T-helper 2 cell (primary cell): ENCODE data around the gene PDHX.
"Not testable (repeated sequence)": the region's sequence is repeated elsewhere in the genome, so short reads cannot be mapped to it uniquely, and the experiment has no call there.

Experiments used
- DNase-seq, 5 experiments: peaks; one replicate each; pipeline versions ENCODE4 v3.0.0 to v3.0.0-alpha.2; 2012 to 2022

The PDHX gene

DNA sequence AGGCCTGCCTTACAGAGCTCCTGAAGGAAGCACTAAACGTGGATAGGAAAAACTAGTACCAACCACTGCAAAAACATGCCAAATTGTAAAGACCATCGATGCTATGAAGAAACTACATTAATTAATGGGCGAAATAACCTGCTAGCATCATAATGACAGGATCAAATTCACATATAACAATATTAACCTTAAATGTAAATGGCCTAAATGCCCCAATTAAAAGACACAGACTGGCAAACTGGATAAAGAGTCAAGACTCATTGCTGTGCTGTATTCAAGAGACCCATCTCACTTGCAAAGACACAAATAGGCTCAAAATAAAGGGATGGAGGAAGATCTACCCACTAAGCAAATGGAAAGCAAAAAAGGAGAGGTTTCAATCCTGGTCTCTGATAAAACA, 107.5 kb downstream of the PDHX start:
- DNase-seq, result not testable (repeated sequence)

DNA sequence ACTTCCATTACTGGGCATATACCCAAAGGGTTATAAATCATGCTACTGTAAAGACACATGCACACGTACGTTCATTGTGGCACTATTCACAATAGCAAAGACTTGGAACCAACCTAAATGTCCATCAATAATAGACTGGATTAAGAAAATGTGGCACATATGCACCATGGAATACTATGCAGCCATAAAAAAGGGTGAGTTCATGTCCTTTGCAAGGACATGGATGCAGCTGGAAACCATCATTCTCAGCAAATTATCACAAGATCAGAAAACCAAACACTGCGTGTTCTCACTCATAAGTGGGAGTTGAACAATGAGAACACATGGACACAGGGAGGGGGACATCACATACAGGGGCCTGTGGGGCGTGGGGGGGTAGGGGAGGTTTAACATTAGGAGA, 111.6 kb downstream of the PDHX start:
- DNase-seq, result not testable (repeated sequence)

DNA sequence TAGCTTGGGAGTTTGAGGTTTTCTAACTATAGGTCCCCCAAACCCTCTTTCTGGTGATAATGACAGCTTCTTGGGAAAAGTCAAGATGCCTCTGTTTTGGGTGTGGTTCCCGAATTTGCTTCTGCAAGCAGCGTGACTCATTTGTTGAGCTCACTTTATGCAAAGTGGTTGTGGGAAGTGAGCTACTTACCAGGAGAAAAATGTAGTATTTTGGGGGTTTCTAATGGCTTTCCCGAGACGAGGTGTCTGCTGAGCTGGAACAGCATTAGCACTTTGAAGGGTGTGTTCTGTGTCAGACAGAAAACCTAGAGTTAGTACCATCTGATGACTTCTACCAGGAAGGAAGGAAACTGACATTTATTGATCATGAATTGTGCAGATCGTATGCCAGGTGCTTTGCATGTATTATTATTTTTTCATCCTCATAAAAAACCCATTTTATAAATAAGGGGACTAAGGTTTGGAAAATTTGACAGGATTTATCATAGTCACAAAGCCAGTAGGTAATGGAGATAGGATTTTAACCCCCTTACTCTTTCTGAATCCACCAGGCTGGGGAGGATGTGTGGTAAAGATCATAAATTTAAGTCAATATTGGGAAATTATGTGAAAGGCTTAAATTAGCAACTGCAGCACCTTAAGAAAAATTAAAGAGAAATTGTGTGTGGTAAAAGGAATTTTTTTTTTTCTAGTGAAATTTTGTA, 113.7 kb downstream of the PDHX start:
- DNase-seq, result peak in 1 of 5 experiments; percentile 56

DNA sequence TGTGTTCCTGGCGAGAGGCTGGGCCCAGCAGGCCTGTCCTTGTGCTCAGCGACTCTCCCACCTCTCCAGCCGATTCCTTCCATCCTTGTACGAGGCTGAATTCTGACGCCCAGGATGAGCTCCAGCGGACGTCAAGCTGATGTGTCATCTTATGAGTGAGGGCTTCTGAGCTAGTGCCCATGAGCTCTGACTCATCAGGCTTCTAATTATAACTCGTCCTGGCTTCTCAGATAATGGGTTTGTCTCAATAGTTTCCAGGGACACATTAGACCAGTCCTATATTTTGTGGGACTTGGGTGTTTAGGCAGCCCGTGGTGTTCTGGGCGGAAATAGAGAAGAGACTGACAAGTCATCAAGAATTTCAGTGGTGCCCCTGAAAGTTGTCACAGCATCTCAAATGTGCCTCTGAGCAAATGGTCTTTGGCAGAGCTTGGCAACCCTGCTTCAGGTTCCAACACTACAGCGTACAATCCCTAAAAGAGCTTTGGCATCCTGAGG, 114.3 kb downstream of the PDHX start:
- peak in 1 of 5 experiments; percentile 56 for DNase-seq

DNA sequence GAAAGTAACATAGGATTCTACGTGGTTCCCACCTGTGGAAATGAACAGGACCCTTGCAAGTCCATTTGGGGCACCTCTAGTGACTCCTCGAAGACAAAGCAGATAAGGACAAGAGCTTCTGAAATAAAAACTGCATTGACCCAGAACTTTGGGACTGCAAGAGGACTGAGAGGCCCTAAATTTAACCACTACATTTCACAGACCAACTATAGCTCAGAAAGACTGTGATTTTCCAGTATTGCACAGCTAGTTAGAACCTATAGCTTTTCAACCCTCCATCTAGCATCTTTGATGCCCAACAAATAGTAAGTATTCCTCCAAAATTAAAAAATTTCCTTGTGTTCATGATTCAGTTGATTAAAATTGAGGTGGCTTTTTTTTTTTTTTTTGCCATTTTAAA, 114.9 kb downstream of the PDHX start:
- DNase-seq, result no peak

DNA sequence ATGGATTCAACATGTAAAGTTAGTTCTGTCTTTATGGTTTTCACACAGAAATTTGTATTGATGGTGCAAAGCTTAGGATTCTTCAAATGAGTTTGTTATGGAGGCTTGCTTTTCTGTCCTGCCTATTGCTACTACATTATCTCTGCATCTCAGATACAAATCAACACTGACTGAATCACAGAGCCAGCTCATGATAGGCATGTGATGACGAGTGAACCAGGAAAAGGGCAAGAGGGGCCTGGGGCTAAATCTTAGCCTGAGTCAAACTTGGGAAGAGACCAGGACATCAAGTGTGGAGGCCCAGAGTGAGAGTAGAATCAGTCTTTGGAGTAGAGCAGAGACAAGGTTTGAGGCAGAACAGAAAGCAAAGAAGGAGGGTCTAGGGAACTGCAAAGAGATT, 115.4 kb downstream of the PDHX start:
- peak in 1 of 5 experiments; percentile 72 for DNase-seq

DNA sequence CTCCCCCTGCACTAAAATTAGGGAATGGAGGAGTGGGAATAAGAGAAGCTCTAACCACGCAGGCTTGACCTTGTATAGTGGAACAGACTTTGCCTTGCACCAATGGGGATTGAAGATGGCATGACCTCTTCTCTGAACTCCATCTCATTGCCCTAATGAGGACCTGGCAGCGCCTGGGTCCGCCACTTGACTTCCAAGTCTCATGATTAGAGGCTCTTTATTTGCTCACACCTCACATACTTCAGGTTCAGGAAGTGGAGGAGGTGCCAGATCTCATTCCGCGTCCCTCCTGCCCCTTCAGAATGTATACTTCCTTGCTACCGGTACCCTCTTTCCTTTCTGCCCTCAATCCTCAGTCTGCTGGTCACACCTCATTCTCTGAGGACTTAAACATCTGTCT, 116.6 kb downstream of the PDHX start:
- DNase-seq, result no peak

DNA sequence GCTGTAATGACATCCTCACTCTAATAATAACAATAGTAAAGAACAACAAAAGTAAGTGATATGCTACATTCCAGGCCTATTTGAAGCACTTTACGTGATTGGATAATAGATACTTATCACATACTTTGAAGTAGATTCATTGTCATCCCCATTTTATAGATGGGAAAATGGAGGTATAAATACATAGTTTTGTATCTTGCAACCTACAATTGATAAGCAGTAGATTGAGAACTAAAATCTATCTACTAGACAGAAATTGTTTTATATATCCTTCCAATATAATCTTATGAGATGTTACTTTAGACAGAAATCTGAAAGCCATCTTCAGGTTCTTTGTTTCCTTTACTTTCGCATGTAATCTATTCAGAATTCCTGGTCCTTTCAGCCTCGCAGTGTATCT, 118.0 kb downstream of the PDHX start:
- DNase-seq, result no peak

DNA sequence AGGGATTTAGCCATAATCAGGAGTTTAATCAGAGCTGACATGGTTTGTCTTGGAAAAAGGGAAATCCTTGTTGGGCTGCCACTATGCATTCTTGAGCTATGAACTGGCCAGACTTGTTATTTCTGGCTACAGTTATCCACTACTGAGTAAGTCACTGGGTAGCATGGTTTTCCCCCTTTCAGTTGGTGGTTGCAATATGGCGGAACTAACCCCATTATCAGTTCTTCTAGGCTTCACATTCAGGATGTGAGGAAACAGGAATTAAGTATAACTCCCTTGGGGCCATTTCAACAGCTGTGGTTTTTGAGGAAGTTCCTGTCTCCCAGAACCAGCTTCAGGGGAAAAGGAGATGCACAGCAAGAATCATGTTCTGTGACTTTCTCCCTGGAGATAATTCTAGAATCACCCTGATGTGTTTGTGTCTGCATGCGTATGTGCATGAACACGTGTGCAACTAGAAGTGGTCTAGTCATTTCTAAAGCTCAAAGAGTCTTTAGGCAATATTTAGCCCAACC, 119.5 kb downstream of the PDHX start:
- DNase-seq, result no peak

DNA sequence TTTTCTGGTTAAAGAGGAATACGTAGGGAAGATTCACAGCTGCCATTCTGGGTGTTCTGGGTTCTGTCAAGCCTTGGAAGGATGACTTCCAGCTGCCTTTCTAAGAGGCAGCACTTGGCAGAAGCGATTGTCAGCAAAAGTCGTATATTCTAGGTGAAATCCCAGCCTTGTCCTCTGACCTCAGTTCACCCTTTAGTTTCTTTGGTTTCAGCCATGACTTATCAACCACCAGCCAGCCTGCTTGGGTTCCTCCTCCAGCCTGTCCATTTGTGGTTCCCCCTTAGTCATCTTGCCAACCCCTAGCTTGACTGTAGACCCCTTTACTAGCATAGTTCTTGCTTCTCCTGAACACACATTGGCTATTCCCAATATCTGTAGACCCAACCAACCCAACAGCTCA, 120.2 kb downstream of the PDHX start:
- no peak for DNase-seq

DNA sequence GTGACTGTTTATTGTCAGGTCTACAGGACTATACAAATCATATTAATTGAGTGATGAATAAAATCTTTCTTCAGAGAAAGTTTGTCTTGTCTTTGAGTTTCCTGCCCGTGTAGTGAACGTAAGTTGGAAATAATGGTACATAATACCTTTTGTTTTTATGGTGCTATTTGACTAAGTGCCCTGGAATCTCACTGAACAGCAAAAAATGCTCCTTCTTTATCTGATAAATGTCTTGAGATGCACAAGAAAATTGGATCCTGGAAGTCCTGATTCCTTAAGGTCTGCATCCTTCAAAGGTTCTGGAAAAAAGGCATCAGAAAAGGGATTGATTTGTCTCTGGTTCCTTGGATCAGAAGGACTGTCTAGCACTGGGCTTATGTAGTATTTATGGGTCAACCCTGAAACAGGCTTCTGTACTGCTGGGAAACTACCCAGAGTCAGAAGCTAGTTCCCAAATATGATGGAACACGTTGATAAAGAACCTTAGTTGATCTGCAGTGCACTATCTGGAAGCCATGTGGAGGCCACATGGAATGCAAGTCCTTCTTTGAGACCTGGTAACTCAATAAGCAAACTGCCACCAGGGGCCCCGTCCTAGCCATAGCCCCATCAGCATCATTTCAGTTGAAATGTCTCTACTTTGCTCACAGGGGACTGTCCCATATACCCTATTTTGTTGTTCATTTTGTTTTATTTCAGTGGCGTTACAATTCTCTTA, 122.0 kb downstream of the PDHX start:
- no peak for DNase-seq

DNA sequence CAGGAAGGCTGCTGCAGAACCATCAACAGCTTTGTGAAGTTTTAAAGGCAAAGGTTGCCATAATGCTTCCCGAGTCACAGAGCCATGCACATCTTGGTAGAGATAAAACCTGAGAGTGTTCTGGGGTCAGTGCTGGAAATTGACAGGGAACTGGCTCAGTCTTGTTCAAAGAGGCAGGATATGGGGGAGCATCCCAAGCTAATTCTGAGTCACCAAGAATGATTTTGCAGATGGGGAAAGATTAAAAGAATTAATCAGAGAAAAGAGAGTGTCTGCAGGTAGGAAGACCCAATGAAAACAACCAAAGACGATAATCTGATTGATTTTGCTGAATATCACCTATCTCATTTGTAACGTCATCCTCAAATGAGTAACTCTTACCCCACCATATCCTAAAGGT, 122.7 kb downstream of the PDHX start:
- DNase-seq, result no peak

DNA sequence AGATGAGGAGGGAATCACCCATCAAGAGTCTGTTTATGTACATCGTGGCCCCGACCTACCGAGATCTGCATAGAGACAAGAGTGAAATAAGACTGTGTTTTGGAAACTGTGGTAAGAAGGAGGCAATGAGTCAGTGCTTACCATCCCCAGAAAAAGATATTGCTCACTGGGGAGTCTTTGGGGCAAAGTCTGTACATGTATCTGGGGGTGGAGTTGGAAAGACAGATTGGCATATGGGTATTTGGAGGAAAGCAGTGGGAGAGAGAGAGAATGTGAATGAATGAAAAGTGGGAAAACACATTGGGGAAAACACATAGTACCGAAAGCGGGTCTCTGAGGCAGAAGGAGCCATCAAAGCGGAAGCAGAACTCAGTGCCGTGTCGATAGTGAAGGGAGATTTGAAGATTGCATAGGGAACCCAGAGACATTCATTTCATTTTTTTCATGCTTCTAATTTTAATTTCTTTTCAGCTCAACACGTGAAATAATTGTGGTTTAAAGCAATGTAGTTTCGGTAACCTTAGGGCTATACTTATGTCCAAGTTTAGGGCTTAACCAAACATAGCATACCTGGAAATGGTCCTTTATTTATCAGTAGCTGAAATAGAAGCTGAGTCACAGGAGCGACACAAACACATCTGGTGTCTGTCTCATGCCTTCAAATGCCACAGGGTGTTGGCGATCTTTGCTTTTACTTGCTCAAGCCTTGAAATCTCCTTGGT, 124.0 kb downstream of the PDHX start:
- DNase-seq, result peak; percentile 17 to 94 (median 58)

DNA sequence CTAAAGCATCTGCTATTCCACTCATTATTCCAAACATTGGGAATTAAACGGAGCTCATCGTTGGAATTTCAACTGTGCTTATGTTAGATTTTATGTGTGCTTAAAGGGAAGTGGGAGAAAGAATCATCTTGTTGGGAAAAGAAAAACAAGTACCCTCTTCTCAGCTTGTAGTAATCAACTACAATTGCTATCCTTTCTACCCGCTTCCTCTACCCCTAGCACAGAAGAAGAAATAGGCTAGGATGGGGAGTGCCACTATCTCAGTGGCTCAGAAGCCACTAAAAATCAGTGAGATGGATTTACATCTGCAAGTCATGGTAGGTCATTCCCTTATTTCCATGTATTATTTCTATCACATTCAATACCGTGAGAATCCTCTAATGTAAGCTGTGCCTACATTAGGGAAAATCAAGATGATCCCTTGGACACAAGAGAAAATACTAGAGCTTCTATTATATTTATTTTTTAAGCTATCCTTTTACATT, 124.7 kb downstream of the PDHX start:
- DNase-seq, result no peak

DNA sequence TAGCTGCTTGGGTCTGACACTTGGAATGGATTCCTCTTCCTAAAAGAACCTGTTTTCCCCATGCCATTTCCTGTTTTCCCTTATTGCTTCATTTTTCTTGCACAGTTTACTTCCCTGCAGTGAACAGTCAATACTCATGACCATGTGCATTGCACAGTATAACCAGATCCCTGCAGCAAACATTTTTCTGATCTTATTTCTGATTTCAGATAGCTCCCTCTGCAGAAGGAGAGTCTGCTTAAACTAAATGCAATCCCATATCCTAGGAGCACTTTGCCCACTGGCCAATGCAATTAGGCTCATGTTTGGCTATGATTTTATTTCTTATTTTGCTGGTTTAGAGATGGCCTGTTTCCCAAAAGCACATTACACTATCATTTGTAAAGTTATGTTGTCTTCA, 125.8 kb downstream of the PDHX start:
- DNase-seq, result no peak

DNA sequence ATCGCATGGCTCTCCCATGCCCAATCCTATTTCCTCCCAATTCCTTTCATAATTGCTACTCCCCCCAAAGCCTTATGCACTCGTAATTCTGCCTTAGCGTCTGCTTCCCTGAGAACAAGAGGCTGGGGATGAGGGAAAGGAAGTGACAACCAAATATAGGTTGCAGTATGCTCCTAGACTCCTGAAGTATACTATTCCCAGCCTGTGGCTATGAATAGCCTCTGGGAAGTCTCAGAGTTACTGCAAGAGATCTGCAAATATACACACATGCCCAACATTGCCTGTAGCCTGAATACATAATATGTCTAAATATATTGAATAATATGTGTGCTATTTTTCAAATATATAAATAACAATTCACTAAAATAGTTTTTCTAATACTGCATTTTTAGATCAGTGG, 126.5 kb downstream of the PDHX start:
- no peak for DNase-seq

DNA sequence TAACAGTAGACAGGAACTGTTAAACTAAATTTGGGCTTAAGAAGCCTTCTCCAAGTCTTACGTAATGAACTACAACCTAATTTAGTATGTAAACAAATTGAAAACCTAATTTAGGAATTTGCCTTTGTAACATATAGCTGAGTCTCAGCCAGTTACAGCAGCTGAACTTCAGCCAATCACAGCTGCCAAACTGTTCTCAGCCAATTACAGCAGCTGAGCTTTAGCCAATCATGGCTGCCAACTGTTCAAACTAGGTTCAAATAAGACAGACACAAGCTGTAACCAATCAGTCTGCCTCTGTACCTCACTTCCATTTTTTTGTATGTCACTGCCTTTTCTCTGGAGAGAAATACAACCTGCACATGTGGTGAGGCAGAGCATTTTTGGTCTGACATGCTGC, 127.5 kb downstream of the PDHX start:
- DNase-seq, result peak in 1 of 5 experiments; percentile 48

DNA sequence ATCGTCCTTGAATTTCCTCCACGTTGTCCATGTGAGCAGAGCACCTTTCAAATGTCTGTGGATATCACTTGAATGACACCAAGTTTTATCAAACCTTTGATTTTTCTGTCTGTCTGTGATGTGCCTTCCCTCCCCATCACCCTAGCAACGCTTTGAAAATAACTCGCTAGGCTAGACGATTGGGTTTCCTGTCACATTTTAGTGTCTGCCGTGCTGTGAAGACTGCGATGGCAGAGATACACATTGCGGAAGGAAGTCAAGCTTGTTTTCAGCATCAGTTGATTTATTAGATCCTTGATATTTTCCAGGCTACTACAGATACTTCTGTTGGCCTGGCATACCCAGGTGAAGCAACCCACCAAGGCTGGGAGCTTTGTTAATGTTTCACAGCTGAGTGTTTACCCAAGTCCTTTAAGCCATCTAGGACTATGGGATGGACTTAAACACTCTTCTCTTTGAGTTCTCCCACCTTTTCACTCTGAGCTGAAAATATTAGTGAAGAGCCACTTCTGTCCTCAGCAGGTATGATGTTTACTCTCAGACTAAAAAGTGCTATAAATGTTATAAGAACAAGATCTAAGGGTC, 128.9 kb downstream of the PDHX start:
- peak; percentile 17 to 96 (median 71) for DNase-seq
